GM10847 (cell line): ENCODE results near the gene TRPM2.

Experiments used
- POLR2A ChIP-seq: IDR thresholded peaks from 2 replicates; pipeline ENCODE4 v1.6.1; 2011; ENCODE audit not compliant: insufficient read length; ENCODE audit errors: extremely low read depth

Gene TRPM2

DNA sequence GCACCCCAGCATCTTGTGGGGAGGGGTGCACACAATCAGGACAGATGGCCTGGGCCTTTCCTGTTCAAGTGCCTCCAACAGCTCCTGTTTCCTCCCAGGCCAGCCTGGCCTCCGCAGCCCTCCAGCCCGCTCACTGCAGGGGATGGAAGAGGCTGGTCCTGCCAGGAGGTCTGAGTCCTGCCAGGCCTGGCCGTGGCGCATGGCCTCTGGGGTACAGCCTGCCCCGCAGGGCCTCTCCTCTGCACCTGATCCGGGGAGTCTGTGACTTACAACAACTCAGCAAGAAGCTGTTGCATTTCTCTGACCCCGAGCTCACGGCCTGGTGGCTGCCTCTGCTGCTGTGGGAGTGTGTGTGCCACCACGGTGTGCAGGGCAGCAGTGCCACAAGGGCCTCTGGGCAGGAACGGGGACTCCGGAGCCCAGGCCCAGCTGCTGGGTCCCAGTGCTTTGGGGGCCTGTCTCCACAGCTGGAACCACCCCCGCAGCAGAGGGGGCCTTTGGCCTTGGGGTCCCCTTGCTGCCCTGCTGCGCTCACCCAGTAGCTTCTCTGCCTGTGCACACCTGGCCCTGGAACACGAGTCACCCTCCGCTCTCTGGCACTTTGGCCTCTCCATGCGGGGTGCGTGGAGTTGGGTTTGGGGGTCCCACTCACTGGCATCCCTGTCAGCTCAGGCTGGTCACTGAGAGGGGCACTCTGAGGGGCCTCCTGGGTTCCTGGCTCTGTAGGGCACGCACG lies 84.4 kb downstream of the TRPM2 start:
- TF ChIP-seq POLR2A, result no peak

DNA sequence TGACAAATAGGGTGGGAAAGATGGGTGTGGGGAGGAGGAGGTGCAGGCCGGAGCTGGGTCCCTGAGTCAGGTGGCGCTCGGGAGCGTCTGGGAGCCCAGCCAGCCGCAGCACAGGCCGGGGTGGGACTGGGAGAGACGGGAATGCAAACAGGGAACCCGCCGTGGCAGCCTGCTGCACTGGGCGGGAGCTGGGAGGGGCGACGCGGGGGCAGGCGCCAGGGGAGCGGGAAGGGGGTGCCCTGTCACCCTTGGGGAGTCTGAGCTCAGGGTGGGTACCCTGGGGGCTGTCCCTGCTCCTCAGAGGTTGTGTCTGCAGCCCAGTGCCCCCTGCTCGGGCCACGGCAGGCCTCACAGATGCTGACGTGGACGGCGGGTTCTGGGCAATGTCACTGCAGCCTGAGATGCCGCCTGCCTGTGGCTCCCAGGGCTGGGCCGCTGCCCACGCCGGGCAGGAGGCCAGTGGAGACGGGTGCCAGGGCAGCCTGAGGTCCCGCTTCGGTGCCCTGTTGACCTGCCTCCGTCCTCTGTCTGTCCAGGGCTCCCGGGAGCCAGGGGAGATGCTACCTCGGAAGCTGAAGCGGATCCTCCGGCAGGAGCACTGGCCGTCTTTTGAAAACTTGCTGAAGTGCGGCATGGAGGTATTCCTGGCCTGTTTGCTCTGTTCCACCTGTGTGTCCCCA lies 85.2 kb downstream of the TRPM2 start:
- no peak for TF ChIP-seq POLR2A

DNA sequence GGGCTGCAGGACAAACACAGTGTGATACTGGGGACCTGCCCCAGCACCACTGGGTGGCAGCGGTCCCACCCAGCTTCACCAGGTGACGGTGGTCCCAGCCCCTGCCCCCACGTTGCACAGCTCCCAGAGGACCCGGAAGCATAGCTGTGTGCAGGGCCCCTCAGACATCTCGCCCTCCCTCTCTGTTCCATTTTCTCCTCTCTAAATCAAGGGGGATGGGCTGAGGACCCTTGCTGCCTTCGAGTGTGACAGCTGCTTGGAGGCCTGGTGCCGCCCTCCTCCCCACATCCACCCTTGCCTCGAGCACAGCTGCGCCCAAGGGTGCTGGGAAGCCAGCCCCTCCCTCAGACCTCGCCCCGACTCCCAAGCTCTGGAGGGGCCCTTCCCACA lies 85.8 kb downstream of the TRPM2 start:
- TF ChIP-seq POLR2A, result no peak

DNA sequence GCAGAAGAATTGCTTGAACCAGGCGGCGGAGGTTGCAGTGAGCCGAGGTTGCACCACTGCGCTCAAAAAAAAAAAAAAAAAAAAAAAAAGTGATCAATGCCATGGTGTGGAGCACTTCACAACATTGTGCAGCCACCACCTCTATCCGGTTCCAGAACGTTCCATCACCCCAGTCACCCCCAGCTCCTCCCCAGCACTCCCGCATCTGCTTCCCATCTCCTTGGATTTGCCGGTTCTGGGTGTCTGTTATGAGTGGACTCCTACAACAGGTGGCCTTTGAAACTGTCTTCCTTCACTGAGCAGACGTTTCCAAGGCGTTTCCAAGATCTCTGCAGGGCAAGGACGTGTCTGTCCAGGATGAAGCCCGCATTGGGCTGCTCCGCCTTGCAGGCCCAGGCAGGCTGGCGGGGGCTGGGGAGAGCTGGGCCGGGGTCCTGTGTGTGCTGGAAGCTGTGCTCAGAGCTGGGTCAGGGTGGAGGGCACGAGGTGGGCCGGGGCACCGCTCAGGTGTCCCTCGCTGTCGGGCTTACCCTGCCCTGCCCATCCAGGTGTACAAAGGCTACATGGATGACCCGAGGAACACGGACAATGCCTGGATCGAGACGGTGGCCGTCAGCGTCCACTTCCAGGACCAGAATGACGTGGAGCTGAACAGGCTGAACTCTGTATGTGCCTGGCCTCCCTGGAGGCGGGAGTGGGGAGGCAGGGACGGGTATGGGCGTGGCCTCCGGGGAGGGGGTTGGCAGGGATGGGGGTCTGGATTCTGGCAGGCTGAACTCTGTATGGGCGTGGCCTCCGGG lies 87.0 kb downstream of the TRPM2 start:
- TF ChIP-seq POLR2A, result no peak

DNA sequence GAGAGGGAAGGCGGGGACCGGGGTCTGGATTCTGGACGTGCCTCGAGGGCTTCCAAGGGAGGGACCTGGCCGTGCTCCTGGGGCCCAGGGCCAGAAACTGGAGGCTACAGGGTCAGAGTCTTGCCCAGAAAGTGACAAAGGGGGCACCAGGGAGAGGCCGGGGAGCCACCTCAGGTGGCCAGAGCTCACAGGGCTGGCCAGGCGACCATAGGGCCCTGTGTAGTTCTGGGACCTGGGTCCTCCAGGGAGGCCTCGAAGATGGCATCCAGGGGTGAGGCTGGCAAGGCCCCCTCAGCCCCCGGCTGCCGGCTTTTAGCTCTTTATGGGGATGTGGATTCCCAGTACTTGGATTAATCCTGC lies 87.6 kb downstream of the TRPM2 start:
- no peak for TF ChIP-seq POLR2A

DNA sequence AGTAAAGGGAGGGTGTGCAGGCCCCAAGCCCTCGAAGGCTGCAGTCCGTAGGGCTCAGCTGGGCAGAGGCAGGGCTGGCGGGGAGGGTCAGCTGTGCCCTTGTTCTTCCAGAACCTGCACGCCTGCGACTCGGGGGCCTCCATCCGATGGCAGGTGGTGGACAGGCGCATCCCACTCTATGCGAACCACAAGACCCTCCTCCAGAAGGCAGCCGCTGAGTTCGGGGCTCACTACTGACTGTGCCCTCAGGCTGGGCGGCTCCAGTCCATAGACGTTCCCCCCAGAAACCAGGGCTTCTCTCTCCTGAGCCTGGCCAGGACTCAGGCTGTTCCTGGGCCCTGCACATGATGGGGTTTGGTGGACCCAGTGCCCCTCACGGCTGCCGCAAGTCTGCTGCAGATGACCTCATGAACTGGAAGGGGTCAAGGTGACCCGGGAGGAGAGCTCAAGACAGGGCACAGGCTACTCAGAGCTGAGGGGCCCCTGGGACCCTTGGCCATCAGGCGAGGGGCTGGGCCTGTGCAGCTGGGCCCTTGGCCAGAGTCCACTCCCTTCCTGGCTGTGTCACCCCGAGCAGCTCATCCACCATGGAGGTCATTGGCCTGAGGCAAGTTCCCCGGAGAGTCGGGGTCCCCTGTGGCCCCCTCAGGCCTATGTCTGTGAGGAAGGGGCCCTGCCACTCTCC lies 88.3 kb downstream of the TRPM2 start:
- no peak for TF ChIP-seq POLR2A

DNA sequence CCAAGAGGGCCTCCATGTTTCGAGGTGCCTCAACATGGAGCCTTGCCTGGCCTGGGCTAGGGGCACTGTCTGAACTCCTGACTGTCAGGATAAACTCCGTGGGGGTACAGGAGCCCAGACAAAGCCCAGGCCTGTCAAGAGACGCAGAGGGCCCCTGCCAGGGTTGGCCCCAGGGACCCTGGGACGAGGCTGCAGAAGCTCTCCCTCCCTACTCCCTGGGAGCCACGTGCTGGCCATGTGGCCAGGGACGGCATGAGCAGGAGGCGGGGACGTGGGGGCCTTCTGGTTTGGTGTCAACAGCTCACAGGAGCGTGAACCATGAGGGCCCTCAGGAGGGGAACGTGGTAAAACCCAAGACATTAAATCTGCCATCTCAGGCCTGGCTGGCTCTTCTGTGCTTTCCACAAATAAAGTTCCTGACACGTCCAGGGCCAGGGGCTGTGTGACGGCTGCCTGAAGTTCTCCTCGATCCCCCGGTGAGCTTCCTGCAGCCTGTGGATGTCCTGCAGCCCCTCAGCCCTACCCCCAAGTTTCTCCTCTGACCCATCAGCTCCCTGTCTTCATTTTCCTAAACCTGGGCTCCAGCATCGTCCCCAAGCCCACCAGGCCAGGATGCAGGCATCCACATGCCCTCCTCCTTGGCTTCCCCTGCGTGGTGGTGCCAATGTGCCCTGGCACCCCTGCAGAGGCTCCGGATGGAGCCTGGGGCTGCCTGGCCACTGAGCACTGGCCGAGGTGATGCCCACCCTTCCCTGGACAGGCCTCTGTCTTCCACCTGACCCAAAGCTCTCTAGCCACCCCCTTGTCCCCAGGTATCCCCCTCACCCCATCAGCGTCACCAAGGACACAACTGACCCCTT lies 89.1 kb downstream of the TRPM2 start:
- TF ChIP-seq POLR2A, result no peak

DNA sequence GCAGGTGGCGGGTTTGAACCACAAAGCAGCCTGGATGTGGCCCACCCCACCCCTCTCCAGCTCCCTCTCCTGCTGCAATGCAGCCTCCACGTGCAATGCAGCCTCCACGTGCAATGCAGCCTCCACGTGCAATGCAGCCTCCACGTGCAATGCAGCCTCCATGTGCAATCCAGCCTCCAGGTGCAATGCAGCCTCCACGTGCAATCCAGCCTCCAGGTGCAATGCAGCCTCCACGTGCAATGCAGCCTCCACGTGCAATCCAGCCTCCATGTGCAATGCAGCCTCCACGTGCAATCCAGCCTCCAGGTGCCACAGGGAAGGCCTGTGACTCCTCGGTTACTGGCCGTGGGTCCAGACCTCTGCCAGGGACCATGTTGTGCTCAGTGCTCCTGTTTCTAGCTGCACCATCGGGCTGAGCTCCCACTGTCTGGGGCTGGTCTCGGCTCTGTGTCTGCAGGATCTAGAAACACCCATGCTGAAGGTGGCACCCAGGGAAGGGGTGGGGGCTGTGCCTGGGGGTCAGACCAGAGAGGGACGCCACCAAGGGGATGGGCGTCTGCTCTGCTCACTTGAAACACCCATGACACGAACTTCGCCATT lies 90.0 kb downstream of the TRPM2 start:
- no peak for TF ChIP-seq POLR2A

DNA sequence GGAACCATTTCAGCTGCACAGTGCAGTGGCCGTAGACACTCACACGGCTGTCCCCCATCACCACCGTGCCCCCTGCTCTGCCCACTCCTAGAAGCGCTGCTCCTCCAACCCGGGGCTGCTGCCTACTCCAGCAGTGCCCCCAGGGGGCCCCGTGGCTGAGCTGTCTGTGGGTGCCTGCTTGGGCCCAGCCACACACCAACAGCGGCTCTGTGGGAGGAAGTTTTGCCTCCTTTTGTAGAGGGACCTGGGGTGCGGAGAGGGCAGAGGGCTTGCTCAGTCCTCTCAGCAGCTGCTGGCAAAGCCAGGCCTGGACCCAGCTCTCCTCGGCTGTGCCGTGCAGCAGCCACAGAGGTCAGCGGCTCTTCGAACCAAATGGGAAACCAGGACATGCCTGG lies 90.5 kb downstream of the TRPM2 start:
- no peak for TF ChIP-seq POLR2A

DNA sequence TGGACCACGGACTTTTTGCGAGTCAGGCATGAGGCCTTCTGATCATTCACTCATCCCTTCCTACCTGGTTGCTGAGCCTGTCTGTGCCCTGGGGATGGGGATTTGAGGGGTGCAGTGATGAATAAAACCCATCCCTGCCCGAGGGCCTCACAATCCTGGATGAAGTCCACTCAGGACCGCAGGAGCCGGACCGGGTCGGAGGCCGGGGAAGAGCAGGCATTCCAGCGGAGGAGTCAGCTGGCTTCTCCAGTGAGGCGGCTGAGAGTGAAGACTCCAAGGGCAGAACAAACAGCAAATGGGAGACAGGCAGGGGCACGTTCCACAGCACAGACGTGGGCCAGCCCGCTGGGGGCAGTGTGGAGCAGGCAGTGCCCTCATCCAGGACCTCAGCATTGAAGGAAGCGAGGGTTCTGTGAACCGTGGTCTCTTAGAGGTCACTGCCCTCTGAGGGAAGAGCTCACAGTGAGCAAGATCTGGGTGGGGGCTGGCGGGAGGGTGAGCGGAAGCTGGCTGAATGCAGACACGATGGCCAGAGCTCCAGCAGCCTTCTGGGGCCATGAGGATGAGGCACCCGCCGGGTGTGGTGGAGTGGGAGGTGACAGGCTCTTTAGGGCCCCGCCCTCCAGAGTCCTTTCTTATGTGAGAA lies 91.0 kb downstream of the TRPM2 start:
- no peak for TF ChIP-seq POLR2A

DNA sequence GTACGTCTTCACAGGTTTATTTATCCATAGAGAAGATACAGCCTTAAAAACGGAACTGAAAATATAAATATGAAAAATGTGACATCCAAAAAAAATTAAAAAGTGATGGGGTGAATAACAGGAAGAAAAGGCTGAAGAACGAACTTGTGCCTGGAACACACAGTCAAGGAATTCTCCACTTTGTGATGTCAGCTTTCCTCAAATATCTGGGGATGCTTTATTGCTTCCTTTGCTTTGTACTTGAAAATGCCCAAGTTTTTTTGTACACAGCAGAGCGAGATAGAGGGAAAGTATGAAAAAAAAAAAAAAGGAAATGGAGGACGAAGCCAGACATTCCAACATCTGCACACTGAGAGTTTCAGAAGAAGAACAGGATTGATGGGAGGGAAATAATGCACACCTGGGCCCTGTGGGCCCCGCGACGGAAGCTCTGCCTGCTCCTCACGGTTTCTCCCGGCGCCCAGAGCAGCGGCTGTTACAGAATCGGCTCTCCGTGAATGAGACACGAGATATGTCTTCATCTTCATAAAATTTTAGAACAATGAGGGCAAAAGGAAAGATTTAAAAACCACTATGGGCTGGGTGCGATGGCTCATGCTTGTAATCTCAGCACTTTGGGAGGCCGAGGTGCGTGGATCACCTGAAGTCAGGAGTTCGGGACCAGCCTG lies 91.9 kb downstream of the TRPM2 start:
- no peak for TF ChIP-seq POLR2A

DNA sequence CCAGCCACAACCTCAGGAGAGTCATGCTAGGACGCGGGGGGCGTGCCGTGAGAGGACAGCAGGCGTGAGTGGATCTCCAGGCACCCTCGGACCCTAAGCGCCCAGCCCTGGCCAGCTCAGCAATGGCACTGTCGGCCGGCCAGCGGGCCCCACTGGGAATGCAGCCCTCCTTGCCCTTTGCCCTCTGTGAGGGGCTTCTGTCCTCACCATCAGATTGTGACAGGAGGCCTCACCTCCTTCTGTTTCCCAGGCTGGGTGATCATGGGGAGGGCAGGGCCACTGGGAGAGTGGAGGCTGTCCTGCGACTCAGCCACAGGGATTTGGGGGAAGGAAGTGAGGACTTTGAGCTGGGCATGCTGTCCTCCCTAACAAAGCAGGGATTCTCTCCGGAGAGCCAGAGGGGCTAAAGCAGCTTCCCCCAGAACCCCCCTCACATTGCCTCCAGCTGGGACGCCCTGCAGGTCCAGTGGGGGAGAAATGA lies 95.3 kb downstream of the TRPM2 start:
- no peak for TF ChIP-seq POLR2A
